NCI-H2196 (cell line): ENCODE data around the gene RPL22.
A peak's percentile ranks its signal among the peaks of the same experiment; 100 is the strongest.

Experiments
- DNase-seq: peaks from one replicate; lab custom pipeline; 2025; ENCODE audit not compliant: unreplicated experiment; lab: John Stamatoyannopoulos, UW

RPL22 gene

DNA sequence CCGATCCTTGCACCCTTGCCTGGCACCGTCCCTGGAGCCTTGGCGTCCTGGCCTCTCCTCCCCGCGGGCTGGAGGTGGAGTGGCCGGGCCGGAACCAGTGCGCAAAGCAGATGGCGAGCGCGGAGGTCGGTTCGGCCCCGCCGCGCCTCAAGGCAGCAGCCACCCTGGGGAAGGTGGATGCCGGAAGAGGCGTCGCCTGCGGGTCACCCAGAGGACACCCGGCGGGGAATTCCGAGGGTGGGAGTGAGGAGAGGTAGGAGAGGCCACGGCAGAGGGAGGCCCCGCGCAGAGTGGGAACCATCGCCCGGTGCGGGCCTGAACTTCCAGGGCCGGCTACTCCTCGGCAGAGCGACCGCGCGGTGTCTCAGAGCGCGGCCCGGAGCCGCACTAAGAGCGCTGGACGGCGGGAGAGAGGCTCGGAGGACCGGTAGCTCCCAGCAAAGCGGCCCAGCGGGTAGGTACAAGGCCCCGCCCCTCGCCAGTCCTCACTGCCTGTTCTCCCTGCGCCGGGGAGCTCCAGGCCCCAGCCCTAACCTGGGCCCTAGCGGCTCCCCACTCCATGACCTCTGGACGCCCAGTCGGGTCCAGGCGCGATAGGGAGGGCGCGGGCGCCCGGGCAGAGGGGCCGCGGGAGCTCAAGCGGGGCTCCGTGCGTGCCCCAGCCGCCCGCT lies 6.6 kb upstream of the RPL22 start, which contains the start of gene RNF207:
Gene RNF207 (plus strand): TSS at position 271 of the 671 bp plus-strand sequence. CDS start 417 bp downstream, outside the sequence.
- no peak for DNase-seq

DNA sequence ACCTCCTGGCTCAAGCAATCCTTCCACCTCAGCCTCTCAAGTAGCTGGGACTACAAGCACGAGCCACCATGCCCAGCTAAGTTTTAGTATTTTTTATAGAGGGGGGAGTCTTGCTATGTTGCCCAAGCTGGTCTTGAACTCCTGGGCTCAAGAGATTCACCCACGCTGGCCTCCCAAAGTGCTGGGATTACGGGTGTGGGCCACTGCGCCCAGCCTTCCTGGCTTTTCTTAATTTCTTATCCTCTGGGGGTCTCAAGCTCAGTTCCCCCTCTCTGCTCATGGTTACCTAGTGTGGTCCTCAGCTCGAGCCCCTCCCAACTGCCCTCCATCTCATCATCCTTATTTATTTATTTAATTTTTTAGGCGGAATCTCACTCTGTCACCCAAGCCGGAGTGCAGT lies 2.9 kb upstream of the RPL22 start:
- DNase-seq: no peak

DNA sequence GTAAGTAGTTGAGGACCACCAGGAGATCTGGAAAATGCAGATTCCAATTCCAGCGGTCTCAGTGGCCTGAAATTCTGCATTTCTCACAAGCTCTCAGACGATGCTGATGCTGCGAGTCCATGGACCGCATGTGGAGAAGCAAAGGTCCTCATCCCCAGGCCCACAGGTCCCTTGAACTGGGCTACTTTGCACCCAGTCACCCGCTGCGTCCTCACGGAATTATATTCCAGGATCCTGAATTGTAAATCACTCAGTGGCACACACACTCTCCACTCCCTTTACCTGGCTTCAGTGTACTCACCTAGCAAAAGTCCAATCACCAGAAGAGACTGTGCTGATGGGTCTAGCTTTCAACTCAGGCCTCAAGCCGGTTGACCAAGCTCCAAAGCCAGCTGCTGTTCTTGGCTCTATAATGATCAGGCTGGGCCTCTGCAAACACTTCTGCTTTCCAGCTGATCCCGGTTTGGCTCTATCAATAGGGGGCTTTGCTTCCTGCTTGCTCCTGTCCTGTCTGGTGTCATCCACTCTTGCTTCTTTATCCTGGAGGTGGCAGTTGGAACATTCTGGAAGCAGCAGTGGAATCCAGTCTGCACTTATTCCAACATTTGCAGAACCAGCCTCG lies 904 bp upstream of the RPL22 start:
- peak; percentile 21 for DNase-seq

- DNase-seq: no peak
These were observed 623 bp downstream of the RPL22 start for GRCh38 chr1:6198646-6199297.

DNA sequence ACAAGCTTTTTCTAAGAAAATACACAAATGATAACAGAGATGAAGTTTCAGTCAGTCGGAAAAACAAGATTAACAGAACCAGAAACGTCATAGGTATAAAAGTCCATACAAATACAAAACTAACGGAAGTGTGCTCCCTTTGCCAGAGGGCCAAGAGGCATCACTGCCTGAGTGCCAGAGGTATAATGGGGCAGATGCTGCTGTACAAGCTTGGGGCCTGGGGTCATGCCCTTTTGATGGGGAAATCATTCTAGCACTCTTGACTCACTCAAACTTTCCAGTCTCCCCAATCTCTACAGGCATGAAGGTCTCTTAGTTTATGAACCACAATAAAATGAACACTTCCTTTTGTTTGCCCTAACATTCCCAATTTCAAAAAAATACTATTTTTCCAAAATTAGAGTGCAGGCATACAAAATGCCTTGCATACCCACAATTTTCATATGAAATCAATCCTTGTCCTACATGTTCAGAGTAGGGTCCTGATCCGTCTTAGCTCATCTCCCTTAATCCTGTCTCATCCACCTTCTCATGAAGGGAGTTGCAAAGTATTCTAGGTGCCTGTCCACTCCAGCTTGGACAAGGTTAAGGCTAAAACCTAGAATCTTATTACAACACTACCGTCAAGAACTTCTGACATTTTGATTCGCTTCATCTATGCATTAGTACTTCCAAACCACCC lies 1.5 kb downstream of the RPL22 start:
- DNase-seq: no peak

DNA sequence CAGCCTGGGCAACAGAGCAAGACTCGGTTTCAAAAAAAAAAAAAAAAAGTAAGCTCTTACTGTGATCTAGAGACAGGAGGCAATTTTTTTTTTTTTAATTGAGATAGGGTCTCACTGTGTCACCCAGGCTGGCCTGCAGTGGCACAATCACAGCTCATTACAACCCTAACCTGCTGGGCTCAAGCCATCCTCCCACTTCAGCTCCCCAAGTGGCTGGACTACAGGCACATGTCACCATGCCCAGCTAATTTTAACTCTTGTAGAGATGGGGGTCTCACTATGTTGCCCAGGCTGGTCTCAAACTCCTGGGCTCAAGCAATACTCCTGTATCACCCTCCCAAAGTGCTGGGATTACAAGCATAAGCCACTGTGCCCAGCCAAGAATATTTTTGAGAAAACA lies 7.4 kb downstream of the RPL22 start:
- no peak for DNase-seq

GRCh38 chr1:6188466-6188865 lies 10.9 kb downstream of the RPL22 start:
- no peak for DNase-seq

DNA sequence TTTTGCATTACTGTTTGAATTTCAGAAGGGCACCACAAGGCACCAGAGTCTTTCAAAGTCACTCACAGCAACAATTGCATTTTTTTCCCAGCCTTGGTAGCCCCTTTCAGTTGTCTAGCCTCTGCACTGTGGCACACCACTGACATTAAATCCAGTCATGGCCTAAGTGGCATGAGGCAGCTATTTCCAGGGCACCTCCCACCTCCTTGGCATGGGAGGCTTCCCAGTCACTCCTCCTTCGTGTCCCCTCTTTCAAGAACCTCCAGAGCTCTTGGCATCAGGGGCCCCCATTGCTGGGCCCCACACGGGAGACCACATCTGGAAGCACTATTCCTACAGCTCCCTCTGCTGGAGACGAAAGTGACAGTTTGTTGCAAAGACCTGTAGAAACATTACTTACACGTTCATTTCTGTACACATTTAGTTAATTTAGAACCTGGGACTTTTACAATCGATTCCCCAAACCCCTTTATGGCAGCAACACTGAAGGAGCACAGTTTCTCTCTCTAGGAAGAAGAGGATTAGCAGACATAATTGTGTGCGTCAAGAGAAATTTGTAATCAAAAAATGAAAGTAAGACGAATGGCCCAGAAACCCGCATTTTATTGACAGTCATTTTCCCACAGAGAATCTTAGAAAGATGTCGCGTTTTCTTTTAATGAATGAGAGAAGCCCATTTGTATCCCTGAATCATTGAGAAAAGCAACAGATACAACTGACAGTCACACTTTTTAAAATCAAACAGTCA lies 13.6 kb downstream of the RPL22 start:
- peak; percentile 50 for DNase-seq

- DNase-seq: no peak
These were observed 14.2 kb downstream of the RPL22 start for GRCh38 chr1:6185151-6185550.

GRCh38 chr1:6184083-6184783 lies 15.2 kb downstream of the RPL22 start:
- DNase-seq: no peak

DNA sequence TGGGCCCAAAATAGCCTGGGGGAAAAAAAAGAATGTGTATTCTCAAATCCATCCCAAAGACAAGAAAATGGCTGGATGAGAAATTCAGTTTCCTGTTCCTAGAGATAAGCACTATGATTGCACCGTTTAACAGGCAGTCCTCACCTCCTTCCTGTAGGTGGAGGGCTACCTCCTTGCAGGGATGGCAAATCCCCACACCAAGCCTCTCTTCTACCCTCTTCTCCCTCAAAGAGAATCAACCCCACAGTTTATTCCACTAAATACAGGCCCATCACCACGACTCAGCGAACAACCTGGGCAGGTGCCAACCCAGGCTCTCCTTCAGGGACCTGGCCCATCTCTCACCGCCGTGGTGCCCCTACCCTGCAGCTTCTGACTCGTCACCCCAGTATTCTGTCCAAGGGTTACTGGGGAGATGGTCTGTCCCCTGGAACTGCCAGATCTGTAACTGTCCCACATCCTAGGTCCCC lies 15.8 kb downstream of the RPL22 start:
- DNase-seq: no peak

GRCh38 chr1:6181347-6181770 lies 18.0 kb downstream of the RPL22 start:
- DNase-seq: no peak

DNA sequence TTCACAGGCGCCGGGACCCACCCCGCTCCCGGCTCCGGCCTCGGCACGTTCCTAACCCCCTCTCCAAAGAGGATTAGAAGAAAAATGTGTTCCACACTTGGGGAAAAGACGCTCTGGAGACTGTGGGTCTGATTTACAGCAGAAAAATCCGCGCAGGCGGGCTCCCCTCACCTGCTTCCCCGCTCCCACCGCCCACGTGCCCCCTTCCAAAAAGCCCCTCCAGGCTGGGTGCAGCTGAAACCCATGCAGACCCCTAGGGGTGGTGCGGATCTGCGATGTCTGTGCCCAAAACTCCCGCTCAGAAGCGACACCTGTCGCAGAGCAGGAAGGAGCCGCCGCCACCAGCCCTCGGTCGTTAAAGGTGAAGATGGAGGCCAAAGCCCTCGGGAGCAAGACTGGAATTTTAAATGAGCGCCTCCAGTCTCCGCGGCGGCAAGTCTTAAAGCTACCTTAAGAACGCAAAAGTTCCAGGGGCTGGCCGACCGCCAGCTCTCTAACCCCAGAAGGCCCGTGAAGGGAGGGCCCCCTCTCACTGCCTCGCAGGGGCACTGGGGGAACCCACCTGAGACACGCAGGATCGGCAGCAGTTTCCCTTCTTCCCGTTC lies 18.6 kb downstream of the RPL22 start:
- DNase-seq: no peak

DNA sequence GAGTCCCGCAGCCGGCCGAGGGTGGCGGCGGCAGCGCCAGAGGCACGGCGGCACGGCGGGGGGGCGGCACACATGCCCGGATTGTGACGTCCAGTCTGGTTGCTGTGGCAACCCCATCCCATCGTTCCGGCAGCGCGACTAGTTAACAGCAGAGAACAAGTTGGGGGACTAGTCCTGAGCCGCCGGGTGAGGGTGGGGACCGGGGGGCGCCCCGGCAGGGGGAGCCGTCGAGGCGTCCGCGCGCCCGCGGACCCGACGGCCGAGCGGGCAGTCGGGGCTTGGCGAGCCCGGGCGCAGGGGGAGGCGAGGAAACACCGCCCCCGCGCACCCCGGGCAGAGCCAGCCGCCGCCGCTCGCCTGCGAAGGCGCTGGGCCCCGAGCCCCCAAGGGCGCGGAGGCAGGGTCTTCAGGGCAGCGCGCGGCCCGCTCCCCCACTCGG lies 19.1 kb downstream of the RPL22 start, which contains the start of gene CHD5:
Gene CHD5 (minus strand): TSS at position 54 of the 439 bp plus-strand sequence. CDS start 298 bp downstream, outside the sequence.
- peak; percentile 73 for DNase-seq

GRCh38 chr1:6179564-6180175 lies 19.7 kb downstream of the RPL22 start:
- DNase-seq: peak; percentile 31

- no peak for DNase-seq
These were observed 20.4 kb downstream of the RPL22 start for GRCh38 chr1:6178751-6179563.

- DNase-seq: no peak
These were observed 21.6 kb downstream of the RPL22 start for GRCh38 chr1:6177681-6178380.

DNA sequence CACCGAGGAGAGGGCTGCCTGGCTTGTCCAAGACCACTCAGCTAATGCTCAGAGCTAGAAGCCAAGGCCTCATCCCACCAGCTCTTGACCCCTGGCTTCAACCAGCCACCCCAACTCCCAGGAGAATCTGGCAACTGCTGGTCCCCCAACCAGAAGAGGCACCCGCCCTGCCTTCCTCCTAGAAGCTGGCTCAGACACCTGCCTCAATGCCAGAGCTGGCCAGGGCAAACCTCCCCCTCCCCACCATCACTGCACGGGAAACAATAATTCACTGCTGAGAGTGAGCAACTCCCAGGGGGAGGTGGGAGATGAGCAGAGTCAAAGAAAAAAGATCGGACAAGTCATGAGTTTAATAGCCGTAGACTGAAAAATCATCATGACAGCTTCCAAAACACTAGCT lies 22.6 kb downstream of the RPL22 start:
- DNase-seq: no peak
